ENCODE results near the gene VSTM4.

DNA sequence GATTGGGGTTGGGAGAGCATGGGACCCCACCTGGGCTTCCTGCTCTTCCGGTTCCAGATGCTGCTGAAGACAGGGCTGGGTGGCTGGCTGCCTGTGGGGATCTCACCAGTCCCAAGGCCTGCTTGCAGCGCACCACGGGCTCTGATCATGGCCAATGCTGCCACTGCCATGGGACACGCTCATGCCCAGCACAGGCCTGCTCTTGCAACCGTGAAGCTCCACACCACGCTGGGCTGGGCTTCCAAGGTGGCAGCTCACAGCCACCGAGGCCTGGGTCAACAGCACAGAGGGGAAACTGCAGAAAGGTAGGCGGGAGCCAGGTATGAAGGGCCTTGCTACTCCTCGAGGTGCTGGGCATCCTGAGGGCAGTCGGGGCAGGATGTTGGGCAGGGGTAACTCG is 103.6 kb downstream of the VSTM4 start:
- TF ChIP-seq POLR2A (IDR thresholded peaks at IDR 0.05; ENCODE audit: low read length) (no peak), GATA1 (IDR thresholded peaks at IDR 0.05; ENCODE audit: low read depth, low read length) (no peak)

Data from erythroblast (primary cell).